Activated naive CD8-positive, alpha-beta T cell treated with anti-CD3 and anti-CD28 coated beads, Interleukin-2, amount 50 U/mL, for 24 hours (primary cell): ENCODE results near the gene MRFAP1L1.
"Not testable (repeated sequence)": the region's sequence is repeated elsewhere in the genome, so short reads cannot be mapped to it uniquely, and the experiment has no call there.

Experiments used
- ATAC-seq: fragments of 150-1000 bp; cut with Tn5 transposase; one replicate; pipeline ENCODE4 v1.10.0; 2021
- DNase-seq: peaks from one replicate; pipeline ENCODE4 v3.0.0; 2021
- H3K27ac Mint-ChIP-seq: one replicate; pipeline ENCODE4 v1.8.0; 2021; ENCODE audit warnings: mild to moderate bottlenecking, mixed read lengths
- H3K27me3 Mint-ChIP-seq: one replicate; pipeline ENCODE4 v1.8.0; 2021; ENCODE audit warnings: mixed read lengths
- H3K36me3 Mint-ChIP-seq: one replicate; pipeline ENCODE4 v1.8.0; 2021; ENCODE audit warnings: low read depth, mixed read lengths
- H3K4me1 Mint-ChIP-seq: one replicate; pipeline ENCODE4 v1.8.0; 2021; ENCODE audit warnings: mixed read lengths
- H3K4me3 Mint-ChIP-seq: one replicate; pipeline ENCODE4 v1.8.0; 2021; ENCODE audit warnings: mild to moderate bottlenecking, moderate library complexity, mixed read lengths
- H3K9me3 Mint-ChIP-seq: one replicate; pipeline ENCODE4 v1.8.0; 2021; ENCODE audit warnings: mixed read lengths

MRFAP1L1 gene

DNA sequence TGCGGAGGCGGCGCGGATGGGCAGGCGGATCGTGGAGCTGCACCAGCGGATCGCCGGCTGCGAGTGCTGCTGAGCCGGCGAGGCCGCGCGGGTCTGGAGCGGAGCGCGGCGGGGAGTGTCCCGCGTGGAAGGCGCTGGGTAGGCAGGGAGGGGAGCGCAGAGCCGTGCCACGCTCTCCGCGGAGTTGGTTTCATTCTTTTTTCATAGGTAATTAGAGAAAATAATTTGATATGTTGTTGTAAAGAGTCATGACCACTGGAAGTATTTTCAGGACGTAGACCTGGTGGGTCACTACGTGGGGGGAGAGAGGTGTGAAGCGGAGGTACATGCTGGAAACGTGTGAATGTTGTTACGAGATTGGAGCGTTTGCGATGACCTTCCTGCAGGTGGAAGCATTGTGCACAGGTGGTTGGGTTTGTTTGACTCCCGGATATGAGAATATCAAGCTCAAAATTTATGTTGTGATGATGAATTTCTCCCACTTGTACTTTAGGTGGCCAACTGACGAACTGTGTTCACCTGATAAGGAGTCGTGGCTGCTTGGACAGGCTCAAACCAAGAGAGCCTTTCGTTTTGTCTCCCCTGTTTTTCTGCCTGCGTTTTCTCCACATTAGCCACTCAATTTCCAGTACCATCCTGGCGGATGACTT, 35.0 kb downstream of the MRFAP1L1 start:
- Mint-ChIP-seq H3K4me1 (peaks cover 50% of the 10 kb centered on the region), H3K36me3 (peaks cover 48% of the 10 kb centered on the region)

DNA sequence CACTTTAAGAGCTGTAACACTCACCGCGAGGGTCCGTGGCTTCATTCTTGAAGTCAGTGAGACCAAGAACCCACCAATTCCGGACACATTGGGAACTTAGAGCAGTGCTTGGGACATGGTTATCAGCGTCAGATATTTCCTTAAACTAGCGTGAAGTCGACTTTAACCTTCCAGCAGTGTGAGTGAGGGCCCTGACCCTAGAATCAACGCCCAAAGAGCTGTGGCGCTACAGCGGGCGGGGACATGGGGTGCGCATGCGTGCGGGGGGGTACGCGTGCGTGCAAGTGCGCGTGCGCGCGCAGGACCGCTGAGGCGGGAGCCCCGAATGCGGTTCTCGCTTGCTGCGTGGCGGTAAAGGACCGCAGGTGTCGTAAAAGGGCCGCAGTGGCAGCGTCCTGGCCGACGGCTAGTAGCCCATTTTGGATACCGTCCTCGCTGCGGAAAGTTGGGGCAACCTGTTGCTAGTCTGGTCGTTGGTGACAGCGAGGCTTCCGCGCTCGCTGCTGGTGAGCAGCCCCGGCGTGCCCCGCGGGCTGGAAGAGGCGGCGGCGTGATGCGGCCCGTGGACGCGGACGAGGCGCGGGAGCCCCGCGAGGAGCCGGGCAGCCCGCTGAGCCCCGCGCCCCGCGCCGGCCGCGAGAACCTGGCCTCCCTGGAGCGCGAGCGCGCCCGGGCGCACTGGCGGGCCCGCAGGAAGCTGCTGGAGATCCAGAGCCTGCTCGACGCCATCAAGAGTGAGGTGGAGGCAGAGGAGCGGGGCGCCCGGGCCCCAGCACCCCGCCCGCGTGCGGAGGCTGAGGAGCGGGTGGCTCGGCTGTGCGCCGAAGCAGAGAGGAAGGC, 35.8 kb downstream of the MRFAP1L1 start:
- Mint-ChIP-seq H3K4me3 (peak overlapping the region; percentile 92), H3K4me1 (peaks cover 50% of the 10 kb centered on the region), H3K9me3 (no peaks in the 10 kb centered on the region), H3K36me3 (peaks cover 43% of the 10 kb centered on the region), H3K27ac (peak overlapping the region; percentile 98), H3K27me3 (no peaks in the 10 kb centered on the region)
- peak; percentile 95 for DNase-seq
- peak; percentile 66 for ATAC-seq

More for the DNA sequence above, 35.0 kb downstream of the MRFAP1L1 start:
- Mint-ChIP-seq H3K9me3 (no peaks in the 10 kb centered on the region), H3K4me3 (peak overlapping the region; percentile 92), H3K27ac (peak overlapping the region; percentile 98), H3K27me3 (no peaks in the 10 kb centered on the region)
- DNase-seq (peak; percentile 54), ATAC-seq (peak; percentile 44)

DNA sequence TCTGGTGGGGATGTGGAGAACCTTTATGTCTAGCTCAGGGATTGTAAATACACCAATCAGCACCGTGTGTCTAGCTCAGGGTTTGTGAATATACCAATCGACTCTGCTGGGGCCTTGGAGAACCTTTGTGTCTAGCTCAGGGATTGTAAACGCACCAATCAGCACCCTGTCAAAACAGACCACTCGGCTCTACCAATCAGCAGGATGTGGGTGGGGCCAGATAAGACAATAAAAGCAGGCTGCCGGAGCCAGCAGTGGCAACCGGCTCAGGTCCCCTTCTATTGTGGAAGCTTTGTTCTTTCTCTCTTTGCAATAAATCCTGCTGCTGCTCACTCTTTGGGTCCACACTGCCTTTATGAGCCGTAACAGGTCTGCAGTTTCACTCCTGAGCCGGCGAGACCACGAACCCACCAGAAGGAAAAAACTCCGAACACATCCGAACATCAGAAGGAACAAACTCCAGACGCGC, 36.4 kb downstream of the MRFAP1L1 start:
- Mint-ChIP-seq H3K36me3 (peaks cover 37% of the 10 kb centered on the region), H3K4me3 (peak overlapping the region; percentile 92), H3K4me1 (peaks cover 46% of the 10 kb centered on the region), H3K27ac (peak overlapping the region; percentile 98)
- not testable (repeated sequence) for H3K27me3 Mint-ChIP-seq, H3K9me3 Mint-ChIP-seq
- ATAC-seq (peak; percentile 8), DNase-seq (peak; percentile 49)

DNA sequence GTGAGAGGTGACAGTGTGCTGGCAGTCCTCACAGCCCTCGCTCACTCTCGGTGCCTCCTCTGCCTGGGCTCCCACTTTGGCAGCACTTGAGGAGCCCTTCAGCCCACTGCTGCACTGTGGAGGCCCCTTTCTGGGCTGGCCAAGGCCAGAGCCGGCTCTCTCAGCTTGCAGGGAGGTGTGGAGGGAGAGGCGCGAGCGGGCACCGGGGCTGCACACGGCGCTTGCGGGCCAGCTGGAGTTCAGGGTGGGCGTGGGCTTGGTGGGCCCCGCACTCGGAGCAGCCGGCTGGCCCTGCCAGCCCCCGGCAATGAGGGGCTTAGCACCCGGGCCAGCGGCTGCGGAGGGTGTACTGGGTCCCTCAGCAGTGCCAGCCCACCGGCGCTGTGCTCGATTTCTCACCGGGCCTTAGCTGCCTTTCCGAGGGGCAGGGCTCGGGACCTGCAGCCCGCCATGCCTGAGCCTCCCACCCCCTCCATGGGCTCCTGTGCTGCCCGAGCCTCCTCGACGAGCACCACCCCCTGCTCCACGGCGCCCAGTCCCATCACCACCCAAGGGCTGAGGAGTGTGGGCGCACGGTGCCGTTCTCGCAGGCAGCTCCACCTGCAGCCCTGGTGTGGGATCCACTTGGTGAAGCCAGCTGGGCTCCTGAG, 37.0 kb downstream of the MRFAP1L1 start:
- DNase-seq, H3K27me3 Mint-ChIP-seq, H3K9me3 Mint-ChIP-seq, ATAC-seq: not testable (repeated sequence)
- Mint-ChIP-seq H3K27ac (peak overlapping the region; percentile 98), H3K4me1 (peaks cover 43% of the 10 kb centered on the region), H3K36me3 (peaks cover 33% of the 10 kb centered on the region), H3K4me3 (peak overlapping the region; percentile 92)

DNA sequence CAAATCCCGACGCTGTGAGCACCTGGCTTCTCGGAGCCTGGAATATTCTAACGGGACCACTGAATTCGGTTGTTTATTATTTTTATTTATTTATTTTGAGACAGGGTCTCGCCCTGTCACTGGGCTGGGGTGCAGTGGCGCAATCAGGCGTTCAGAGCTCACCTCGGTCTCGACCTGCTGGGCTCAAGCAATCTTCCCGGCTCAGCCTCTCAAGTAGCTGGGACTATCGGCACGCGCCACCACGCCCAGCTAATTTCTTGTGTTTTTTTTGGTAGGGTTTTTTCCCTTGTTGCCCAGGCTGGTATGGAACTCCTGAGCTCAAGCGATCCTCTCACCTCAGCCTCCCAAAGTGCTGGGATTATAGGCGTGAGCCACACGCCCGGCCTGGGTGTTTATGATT, 37.5 kb downstream of the MRFAP1L1 start:
- Mint-ChIP-seq H3K4me1 (peaks cover 38% of the 10 kb centered on the region), H3K9me3 (no peaks in the 10 kb centered on the region), H3K27me3 (no peaks in the 10 kb centered on the region), H3K27ac (no peak overlapping the region), H3K36me3 (peaks cover 27% of the 10 kb centered on the region), H3K4me3 (no peak overlapping the region)
- no peak for ATAC-seq
- DNase-seq = no peak

DNA sequence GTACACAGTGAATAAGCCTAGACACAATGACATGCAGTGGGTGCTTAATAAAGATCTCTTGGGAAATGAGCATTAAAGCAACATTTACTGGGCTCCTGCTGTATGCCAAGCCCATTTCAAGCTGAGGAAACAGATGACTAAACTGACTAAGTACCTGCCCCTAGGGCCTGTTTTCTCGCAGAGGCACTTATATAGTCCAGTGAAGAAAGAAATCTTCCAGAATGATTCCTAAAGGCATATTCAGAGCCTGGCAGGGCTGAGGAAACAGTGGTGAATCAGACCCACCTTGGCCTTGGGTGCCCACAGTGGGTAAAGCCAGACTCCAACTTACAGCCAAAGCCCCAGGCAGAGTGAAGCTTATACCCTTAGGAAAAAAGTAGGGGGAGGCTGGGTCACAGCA, 38.0 kb downstream of the MRFAP1L1 start:
- Mint-ChIP-seq H3K27me3 (no peaks in the 10 kb centered on the region), H3K36me3 (peaks cover 23% of the 10 kb centered on the region), H3K9me3 (no peaks in the 10 kb centered on the region), H3K4me1 (peaks cover 33% of the 10 kb centered on the region), H3K27ac (no peak overlapping the region), H3K4me3 (no peak overlapping the region)
- no peak for DNase-seq
- ATAC-seq = no peak

DNA sequence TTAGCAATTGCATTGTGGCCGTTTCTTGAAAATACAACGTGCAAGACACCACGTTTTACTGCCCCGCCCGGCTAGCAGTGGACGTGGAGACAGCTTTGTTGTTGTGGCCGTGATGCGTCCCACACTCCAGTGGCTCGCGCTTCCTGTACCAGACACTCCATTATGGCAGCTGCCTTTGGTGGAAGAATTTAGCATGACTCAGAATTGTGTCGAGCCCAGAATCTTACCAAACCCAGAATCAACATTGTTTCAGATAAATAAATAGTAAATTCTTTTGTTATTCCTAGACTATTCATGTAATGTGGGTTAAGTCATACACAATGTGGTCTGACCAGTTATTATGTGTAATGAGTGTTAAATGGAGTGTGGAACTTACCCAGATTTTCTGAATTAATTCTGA, 41.3 kb downstream of the MRFAP1L1 start:
- H3K27ac Mint-ChIP-seq = no peak overlapping the region
- H3K4me3 Mint-ChIP-seq = no peak overlapping the region
- peaks cover 3% of the 10 kb centered on the region for H3K27me3 Mint-ChIP-seq

DNA sequence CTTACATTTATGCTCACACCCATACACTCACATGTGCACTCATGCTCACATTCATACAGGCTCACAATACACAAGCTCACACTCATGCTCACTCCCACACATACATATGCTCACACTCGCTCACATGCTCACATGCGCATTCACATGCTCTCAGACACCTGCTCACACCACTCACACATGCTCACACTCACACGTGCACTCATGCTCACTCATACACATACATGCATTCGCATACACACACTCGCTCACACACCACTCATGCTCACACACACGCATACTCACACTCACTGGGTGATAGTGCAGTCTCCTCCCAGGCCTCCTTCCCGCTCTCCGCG, 44.4 kb downstream of the MRFAP1L1 start:
- DNase-seq (no peak), ATAC-seq (no peak)
- H3K4me1 Mint-ChIP-seq = no peaks in the 10 kb centered on the region
- peaks cover 21% of the 10 kb centered on the region for H3K27me3 Mint-ChIP-seq
- no peaks in the 10 kb centered on the region for H3K36me3 Mint-ChIP-seq
- H3K27ac Mint-ChIP-seq = no peak overlapping the region
- H3K4me3 Mint-ChIP-seq = no peak overlapping the region
- no peaks in the 10 kb centered on the region for H3K9me3 Mint-ChIP-seq

More for the DNA sequence above, 41.3 kb downstream of the MRFAP1L1 start:
- no peak for ATAC-seq
- Mint-ChIP-seq H3K36me3 (peaks cover 2% of the 10 kb centered on the region), H3K4me1 (peaks cover 4% of the 10 kb centered on the region), H3K9me3 (no peaks in the 10 kb centered on the region)
- no peak for DNase-seq

DNA sequence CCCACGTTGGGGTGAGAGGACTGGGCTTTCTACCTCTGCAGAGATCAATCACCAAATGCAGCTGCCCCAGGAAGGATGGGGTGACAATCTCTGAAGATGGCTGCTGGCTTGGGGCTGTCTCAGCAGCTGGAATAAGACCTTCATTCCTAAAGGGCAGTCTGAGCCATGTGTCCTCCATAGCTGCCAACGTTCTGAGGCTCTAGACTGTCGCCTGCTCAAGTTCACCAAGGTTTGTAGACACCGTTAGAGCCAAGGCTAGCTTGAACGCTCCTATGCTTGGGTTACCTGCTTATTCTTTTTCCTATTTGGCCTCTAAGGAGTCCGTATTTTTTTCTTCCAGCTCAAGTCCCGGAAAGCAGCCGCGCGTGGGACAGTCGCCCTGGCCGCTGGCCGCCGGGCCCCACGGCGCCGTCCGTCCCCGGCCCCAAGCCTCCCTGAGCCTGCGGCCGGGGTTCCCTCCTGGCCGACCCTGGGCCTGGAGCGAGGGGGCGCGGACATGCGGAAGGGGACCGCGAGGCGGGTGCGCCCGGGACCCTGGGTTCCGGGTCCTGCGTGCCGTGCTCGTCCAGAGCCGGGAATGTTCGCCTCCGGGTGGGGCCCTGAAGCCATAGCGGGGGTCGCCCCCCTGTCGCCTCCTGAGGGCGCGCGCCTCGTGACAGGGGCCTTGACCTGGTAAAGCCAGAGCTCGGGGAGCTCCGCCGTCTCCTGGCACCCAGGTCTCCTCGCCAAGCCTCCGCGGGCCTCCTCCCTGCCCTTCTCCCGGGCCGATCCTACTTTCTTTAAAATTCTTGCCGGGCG, 45.9 kb downstream of the MRFAP1L1 start:
- H3K27me3 Mint-ChIP-seq = peaks cover 26% of the 10 kb centered on the region
- H3K36me3 Mint-ChIP-seq = no peaks in the 10 kb centered on the region
- no peak overlapping the region for H3K4me3 Mint-ChIP-seq
- DNase-seq = no peak
- no peak overlapping the region for H3K27ac Mint-ChIP-seq
- ATAC-seq = no peak
- H3K9me3 Mint-ChIP-seq = no peaks in the 10 kb centered on the region
- H3K4me1 Mint-ChIP-seq = peaks cover 11% of the 10 kb centered on the region

DNA sequence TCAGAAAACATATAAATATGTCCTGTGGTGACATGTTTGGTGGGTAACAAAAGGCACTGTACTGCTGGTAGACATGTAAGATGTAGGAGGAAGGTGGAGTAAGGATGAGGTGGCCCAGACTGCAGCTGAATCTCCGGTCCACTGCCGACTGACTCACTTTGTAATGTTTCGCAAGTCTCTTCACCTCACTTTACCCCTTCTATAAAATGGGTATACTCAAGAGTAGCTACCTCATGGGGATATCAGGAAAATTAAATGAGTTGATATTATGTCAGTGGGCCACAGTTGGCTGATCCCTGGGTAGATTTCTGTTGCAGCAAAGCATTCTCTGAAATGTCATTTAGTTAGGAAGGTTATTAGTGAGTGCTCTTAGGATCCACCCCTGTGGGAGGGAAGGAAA, 47.1 kb downstream of the MRFAP1L1 start:
- peaks cover 18% of the 10 kb centered on the region for H3K4me1 Mint-ChIP-seq
- no peaks in the 10 kb centered on the region for H3K36me3 Mint-ChIP-seq
- no peak for DNase-seq
- no peak overlapping the region for H3K4me3 Mint-ChIP-seq
- peaks cover 28% of the 10 kb centered on the region for H3K27me3 Mint-ChIP-seq
- no peak overlapping the region for H3K27ac Mint-ChIP-seq
- ATAC-seq = no peak
- no peaks in the 10 kb centered on the region for H3K9me3 Mint-ChIP-seq

DNA sequence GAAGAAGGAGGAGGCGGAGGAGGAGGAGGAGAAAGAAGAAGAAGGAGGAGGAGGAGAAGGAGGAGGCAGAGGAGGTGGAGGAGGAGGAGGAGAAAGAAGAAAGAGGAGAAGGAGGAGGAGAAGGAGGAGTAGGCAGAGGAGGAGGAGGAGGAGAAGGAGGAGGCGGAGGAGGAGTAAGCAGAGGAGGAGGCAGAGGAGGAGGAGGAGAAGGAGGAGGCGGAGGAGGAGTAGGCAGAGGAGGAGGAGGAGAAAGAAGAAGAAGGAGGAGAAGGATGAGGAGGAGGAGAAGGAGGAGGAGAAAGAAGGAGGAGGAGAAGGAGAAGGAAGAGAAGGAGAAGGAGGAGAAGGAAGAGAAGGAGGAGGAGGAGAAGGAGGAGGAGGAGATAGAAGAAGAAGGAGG, 49.2 kb downstream of the MRFAP1L1 start:
- Mint-ChIP-seq H3K27ac (no peak overlapping the region), H3K36me3 (no peaks in the 10 kb centered on the region), H3K9me3 (no peaks in the 10 kb centered on the region), H3K4me3 (no peak overlapping the region), H3K27me3 (peaks cover 28% of the 10 kb centered on the region), H3K4me1 (peaks cover 18% of the 10 kb centered on the region)
- no peak for ATAC-seq
- DNase-seq = no peak

DNA sequence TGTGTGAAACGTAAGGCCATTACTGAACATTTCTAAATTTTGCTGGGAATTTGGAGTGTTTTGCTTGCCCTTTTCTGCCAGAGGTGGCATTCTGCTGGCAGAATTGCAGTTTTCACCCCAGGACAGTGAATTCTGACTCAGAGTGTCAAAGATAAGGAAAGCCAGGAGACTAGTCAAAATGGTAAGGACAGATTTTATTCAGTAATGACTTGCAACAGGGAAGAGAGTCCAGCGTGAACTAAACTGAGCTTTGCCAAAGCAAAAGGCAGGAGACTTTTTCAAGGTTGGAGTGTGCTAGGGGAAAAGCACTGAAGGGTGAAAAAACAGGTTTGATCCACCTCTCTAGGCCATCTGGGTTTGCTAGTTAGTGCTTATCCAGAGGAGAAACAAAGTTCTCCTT, 49.8 kb downstream of the MRFAP1L1 start:
- Mint-ChIP-seq H3K9me3 (no peaks in the 10 kb centered on the region), H3K27ac (no peak overlapping the region), H3K4me1 (peaks cover 18% of the 10 kb centered on the region), H3K27me3 (peaks cover 28% of the 10 kb centered on the region), H3K36me3 (no peaks in the 10 kb centered on the region), H3K4me3 (no peak overlapping the region)
- ATAC-seq = no peak
- no peak for DNase-seq

DNA sequence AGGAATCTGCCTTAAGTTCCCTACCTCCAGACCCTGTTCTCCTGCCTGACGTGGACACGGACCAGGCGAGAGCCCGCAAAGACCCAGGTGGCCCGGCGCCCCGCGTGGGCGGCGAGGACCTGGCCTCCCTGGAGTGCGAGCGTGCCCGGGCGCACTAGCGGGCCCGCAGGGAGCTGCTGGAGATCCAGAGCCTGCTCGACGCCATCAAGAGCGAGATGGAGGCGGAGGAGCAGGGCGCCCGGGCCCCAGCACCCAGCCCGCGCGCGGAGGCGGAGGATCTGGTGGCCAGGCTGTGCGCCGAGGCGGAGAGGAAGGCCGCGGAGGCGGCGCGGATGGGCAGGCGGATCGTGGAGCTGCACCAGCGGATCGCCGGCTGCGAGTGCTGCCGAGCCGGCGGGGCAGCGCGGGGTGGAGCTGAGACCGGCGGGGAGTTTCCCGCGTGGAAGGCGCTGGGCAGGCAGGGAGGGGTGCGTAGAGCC, 51.0 kb downstream of the MRFAP1L1 start:
- Mint-ChIP-seq H3K4me3 (peak overlapping the region; percentile 55), H3K36me3 (no peaks in the 10 kb centered on the region), H3K27me3 (peaks cover 27% of the 10 kb centered on the region), H3K4me1 (peaks cover 18% of the 10 kb centered on the region), H3K27ac (no peak overlapping the region), H3K9me3 (no peaks in the 10 kb centered on the region)
- ATAC-seq = peak; percentile 66
- peak; percentile 57 for DNase-seq

DNA sequence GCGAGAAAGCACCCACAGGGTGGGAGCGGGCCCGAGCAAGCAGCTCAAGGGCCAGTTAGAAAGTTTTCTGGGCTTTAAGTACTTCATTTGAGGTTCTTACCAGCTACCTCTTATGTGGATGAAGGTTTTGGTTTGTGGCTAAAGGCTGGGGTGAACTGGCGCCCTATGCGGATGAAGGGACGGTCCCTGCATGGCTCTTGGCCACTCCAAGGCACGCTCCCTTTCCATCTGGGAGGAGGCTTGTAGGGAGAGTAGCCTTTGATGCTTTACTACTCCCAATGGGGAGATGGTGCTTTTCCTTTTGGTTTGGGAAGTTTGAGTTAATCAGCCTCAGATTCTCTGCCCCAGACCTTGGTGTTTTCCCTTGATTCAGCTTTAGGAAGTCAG, 51.5 kb downstream of the MRFAP1L1 start:
- DNase-seq (no peak), ATAC-seq (peak; percentile 27)
- H3K4me3 Mint-ChIP-seq = peak overlapping the region; percentile 55
- H3K36me3 Mint-ChIP-seq = no peaks in the 10 kb centered on the region
- peaks cover 23% of the 10 kb centered on the region for H3K27me3 Mint-ChIP-seq
- H3K27ac Mint-ChIP-seq = no peak overlapping the region
- H3K4me1 Mint-ChIP-seq = peaks cover 18% of the 10 kb centered on the region
- H3K9me3 Mint-ChIP-seq = no peaks in the 10 kb centered on the region
